ENCODE results near the gene PDLIM4.

Gene PDLIM4

GRCh38 chr5:132269635-132270334, 12.3 kb downstream of the PDLIM4 start:
- no peak for DNase-seq

GRCh38 chr5:132270335-132270665, 12.8 kb downstream of the PDLIM4 start:
- DNase-seq, result no peak

- no peak for DNase-seq
These were observed 13.2 kb downstream of the PDLIM4 start for GRCh38 chr5:132270706-132271105.

GRCh38 chr5:132271251-132272246, 14.1 kb downstream of the PDLIM4 start:
- DNase-seq, result no peak

- DNase-seq, result no peak
These were observed 15.1 kb downstream of the PDLIM4 start for GRCh38 chr5:132272311-132273210.

GRCh38 chr5:132273631-132274030, 16.1 kb downstream of the PDLIM4 start:
- DNase-seq, result no peak

GRCh38 chr5:132274050-132274792, 16.7 kb downstream of the PDLIM4 start:
- no peak for DNase-seq

GRCh38 chr5:132275367-132276220, 18.1 kb downstream of the PDLIM4 start:
- DNase-seq, result no peak

GRCh38 chr5:132277256-132277655, 19.8 kb downstream of the PDLIM4 start:
- DNase-seq, result no peak

GRCh38 chr5:132277971-132278853, 20.7 kb downstream of the PDLIM4 start:
- DNase-seq, result no peak

- no peak for DNase-seq
These were observed 22.3 kb downstream of the PDLIM4 start for GRCh38 chr5:132279801-132280200.

- DNase-seq, result no peak
These were observed 23.1 kb downstream of the PDLIM4 start for GRCh38 chr5:132280371-132281240.

- no peak for DNase-seq
These were observed 24.5 kb downstream of the PDLIM4 start for GRCh38 chr5:132281856-132282614.

- DNase-seq, result no peak
These were observed 26.0 kb downstream of the PDLIM4 start for GRCh38 chr5:132283423-132284043.

- DNase-seq, result no peak
These were observed 31.6 kb downstream of the PDLIM4 start for GRCh38 chr5:132289097-132289496.

- DNase-seq, result no peak
These were observed 33.5 kb downstream of the PDLIM4 start for GRCh38 chr5:132291026-132291425.

GRCh38 chr5:132293066-132293991, 35.8 kb downstream of the PDLIM4 start:
- peak; percentile 35 for DNase-seq
